GM12878 (cell line): ENCODE results near the gene GBGT1.

Experiments
- CHD2 ChIP-seq: IDR thresholded peaks from 2 replicates; pipeline ENCODE4 v1.6.1; 2011; ENCODE audit warnings: low read depth, low read length, improper control_type of control experiment, borderline replicate concordance
- FOS ChIP-seq: IDR thresholded peaks from 3 replicates; pipeline ENCODE4 v1.6.1; 2011; ENCODE audit warnings: borderline replicate concordance; ENCODE audit not compliant: insufficient read length; ENCODE audit errors: extremely low read depth
- HCFC1 ChIP-seq: fragments of 150-350 bp; IDR thresholded peaks from 2 replicates; pipeline ENCODE4 v1.6.1; 2014; ENCODE audit warnings: low read length
- KDM1A ChIP-seq: fragments of 200-600 bp; sonication (generic); IDR thresholded peaks from 2 replicates; pipeline ENCODE4 v1.6.1; 2016; ENCODE audit warnings: borderline replicate concordance
- POLR2A ChIP-seq: IDR thresholded peaks from 2 replicates; pipeline ENCODE4 v1.6.1; 2011; ENCODE audit warnings: low read depth, mild to moderate bottlenecking, low read length
- SIN3A ChIP-seq: IDR thresholded peaks from 2 replicates; pipeline ENCODE4 v1.6.1; 2012; ENCODE audit warnings: low read depth, low read length, improper control_type of control experiment
- TAF1 ChIP-seq: IDR thresholded peaks from 2 replicates; pipeline ENCODE4 v1.6.1; 2011; ENCODE audit warnings: mild to moderate bottlenecking, low read depth, low read length, borderline replicate concordance
- TBL1XR1 ChIP-seq: IDR thresholded peaks from 2 replicates; pipeline ENCODE4 v1.6.1; 2012; ENCODE audit warnings: low read depth, low read length, improper control_type of control experiment
- TF ChIP-seq, protein P1 (sequence below), 3 experiments: IDR thresholded peaks in 2 of 3; conservative IDR thresholded peaks in 1 of 3; 2 replicates each; pipeline ENCODE4 v1.5.1; 2011; ENCODE audit warnings: low read depth in 3 of 3, low read length in 3 of 3, mild to moderate bottlenecking in 3 of 3, control low read depth in 2 of 3, moderate library complexity in 2 of 3, inconsistent platforms in 1 of 3, mixed read lengths in 1 of 3; ENCODE audit not compliant: control insufficient read depth in 2 of 3, insufficient read depth in 1 of 3; ENCODE audit errors: extremely low read depth in 1 of 3
- TF ChIP-seq, protein P2 (sequence below): fragments of 450-650 bp; IDR thresholded peaks from 2 replicates; pipeline ENCODE4 v1.6.1; 2014; ENCODE audit warnings: mild to moderate bottlenecking
- TF ChIP-seq, protein P3 (sequence below): fragments of 450-650 bp; IDR thresholded peaks from 2 replicates; pipeline ENCODE4 v1.6.1; 2017; ENCODE audit warnings: mild to moderate bottlenecking, moderate library complexity
- TF ChIP-seq, protein P4 (sequence below): IDR thresholded peaks from 2 replicates; pipeline ENCODE4 v1.6.1; 2012; ENCODE audit warnings: low read depth, low read length, improper control_type of control experiment
- TF ChIP-seq, protein P5 (sequence below): IDR thresholded peaks from 2 replicates; pipeline ENCODE4 v1.6.1; 2012; ENCODE audit warnings: low read depth, low read length, improper control_type of control experiment

DNA sequence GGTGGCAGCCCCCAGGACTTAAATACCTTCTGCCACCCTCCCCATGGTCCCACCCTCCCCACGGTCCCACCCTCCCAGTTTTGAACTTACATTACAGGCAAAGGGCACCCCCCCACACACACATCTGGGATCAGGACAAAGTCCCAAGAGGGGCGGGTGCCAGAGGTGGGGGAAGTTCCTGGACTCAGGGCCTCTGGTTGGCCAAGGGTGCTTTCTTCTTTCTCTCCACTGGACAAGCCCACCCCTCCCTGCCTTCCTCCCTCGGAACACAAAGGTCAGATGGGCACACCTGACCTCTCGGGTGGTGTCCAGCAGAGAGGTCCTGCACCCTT, 23.6 kb downstream of the GBGT1 start:
- TF ChIP-seq POLR2A (no peak), TAF1 (no peak), CHD2 (no peak), FOS (no peak), TBL1XR1 (no peak), HCFC1 (no peak), SIN3A (no peak), KDM1A (no peak)
- TF ChIP-seq, protein P1, sequence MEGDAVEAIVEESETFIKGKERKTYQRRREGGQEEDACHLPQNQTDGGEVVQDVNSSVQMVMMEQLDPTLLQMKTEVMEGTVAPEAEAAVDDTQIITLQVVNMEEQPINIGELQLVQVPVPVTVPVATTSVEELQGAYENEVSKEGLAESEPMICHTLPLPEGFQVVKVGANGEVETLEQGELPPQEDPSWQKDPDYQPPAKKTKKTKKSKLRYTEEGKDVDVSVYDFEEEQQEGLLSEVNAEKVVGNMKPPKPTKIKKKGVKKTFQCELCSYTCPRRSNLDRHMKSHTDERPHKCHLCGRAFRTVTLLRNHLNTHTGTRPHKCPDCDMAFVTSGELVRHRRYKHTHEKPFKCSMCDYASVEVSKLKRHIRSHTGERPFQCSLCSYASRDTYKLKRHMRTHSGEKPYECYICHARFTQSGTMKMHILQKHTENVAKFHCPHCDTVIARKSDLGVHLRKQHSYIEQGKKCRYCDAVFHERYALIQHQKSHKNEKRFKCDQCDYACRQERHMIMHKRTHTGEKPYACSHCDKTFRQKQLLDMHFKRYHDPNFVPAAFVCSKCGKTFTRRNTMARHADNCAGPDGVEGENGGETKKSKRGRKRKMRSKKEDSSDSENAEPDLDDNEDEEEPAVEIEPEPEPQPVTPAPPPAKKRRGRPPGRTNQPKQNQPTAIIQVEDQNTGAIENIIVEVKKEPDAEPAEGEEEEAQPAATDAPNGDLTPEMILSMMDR (IDR thresholded peaks at IDR 0.05 in 2 of 3, conservative IDR thresholded peaks at IDR 0.05 in 1 of 3; ENCODE audit: control insufficient read depth in 2 of 3, extremely low read depth in 1 of 3, insufficient read depth in 1 of 3, low read depth in 3 of 3, low read length in 3 of 3) = no peak
- TF ChIP-seq, protein P2, sequence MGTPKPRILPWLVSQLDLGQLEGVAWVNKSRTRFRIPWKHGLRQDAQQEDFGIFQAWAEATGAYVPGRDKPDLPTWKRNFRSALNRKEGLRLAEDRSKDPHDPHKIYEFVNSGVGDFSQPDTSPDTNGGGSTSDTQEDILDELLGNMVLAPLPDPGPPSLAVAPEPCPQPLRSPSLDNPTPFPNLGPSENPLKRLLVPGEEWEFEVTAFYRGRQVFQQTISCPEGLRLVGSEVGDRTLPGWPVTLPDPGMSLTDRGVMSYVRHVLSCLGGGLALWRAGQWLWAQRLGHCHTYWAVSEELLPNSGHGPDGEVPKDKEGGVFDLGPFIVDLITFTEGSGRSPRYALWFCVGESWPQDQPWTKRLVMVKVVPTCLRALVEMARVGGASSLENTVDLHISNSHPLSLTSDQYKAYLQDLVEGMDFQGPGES = no peak
- TF ChIP-seq, protein P3, sequence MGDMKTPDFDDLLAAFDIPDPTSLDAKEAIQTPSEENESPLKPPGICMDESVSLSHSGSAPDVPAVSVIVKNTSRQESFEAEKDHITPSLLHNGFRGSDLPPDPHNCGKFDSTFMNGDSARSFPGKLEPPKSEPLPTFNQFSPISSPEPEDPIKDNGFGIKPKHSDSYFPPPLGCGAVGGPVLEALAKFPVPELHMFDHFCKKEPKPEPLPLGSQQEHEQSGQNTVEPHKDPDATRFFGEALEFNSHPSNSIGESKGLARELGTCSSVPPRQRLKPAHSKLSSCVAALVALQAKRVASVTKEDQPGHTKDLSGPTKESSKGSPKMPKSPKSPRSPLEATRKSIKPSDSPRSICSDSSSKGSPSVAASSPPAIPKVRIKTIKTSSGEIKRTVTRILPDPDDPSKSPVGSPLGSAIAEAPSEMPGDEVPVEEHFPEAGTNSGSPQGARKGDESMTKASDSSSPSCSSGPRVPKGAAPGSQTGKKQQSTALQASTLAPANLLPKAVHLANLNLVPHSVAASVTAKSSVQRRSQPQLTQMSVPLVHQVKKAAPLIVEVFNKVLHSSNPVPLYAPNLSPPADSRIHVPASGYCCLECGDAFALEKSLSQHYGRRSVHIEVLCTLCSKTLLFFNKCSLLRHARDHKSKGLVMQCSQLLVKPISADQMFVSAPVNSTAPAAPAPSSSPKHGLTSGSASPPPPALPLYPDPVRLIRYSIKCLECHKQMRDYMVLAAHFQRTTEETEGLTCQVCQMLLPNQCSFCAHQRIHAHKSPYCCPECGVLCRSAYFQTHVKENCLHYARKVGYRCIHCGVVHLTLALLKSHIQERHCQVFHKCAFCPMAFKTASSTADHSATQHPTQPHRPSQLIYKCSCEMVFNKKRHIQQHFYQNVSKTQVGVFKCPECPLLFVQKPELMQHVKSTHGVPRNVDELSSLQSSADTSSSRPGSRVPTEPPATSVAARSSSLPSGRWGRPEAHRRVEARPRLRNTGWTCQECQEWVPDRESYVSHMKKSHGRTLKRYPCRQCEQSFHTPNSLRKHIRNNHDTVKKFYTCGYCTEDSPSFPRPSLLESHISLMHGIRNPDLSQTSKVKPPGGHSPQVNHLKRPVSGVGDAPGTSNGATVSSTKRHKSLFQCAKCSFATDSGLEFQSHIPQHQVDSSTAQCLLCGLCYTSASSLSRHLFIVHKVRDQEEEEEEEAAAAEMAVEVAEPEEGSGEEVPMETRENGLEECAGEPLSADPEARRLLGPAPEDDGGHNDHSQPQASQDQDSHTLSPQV = no peak
- TF ChIP-seq, protein P4, sequence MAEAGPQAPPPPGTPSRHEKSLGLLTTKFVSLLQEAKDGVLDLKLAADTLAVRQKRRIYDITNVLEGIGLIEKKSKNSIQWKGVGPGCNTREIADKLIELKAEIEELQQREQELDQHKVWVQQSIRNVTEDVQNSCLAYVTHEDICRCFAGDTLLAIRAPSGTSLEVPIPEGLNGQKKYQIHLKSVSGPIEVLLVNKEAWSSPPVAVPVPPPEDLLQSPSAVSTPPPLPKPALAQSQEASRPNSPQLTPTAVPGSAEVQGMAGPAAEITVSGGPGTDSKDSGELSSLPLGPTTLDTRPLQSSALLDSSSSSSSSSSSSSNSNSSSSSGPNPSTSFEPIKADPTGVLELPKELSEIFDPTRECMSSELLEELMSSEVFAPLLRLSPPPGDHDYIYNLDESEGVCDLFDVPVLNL = no peak
- TF ChIP-seq, protein P5, sequence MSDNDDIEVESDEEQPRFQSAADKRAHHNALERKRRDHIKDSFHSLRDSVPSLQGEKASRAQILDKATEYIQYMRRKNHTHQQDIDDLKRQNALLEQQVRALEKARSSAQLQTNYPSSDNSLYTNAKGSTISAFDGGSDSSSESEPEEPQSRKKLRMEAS = no peak
